Astrocyte (in vitro differentiated cells and primary cell): Measurements from ENCODE around the gene ARFRP1.

ENCODE experiments used
- CTCF ChIP-seq: IDR thresholded peaks from 2 replicates; pipeline ENCODE4 v1.5.1; 2011; ENCODE audit warnings: low read depth, mild to moderate bottlenecking, inconsistent platforms, low read length, moderate library complexity; ENCODE audit not compliant: insufficient read depth
- EZH2 ChIP-seq: IDR thresholded peaks from 2 replicates; pipeline ENCODE4 v1.6.1; 2012; ENCODE audit warnings: mild to moderate bottlenecking, low read length, inconsistent platforms; ENCODE audit not compliant: insufficient read depth

GRCh38 chr20:63736893-63737694 lies 29.3 kb upstream of the ARFRP1 start:
- TF ChIP-seq CTCF (no peak), EZH2 (no peak)
